K562 (cell line): Measurements from ENCODE around the gene SNX9. TPM values are rescaled to one million over a fixed set of nuclear protein-coding genes. Genes with fewer than 3 reads are reported as not detected.

ENCODE experiments used
- AFF1 ChIP-seq, 2 experiments: fragments of 450-650 bp; IDR thresholded peaks; 2 replicates each; pipeline ENCODE4 v1.6.1; 2018; ENCODE audit warnings: mild to moderate bottlenecking in 2 of 2, low read depth in 1 of 2; ENCODE audit not compliant: partially characterized antibody in 2 of 2
- E4F1 ChIP-seq: fragments of 250-450 bp; sonication (Bioruptor Pico); IDR thresholded peaks from 2 replicates; pipeline ENCODE4 v1.5.0; 2021; ENCODE audit warnings: mild to moderate bottlenecking, borderline replicate concordance
- ERF ChIP-seq: fragments of 450-650 bp; formaldehyde crosslinking; IDR thresholded peaks from 2 replicates; pipeline ENCODE4 v1.4.0; 2020; ENCODE audit warnings: mild to moderate bottlenecking, mixed read lengths
- GMEB1 ChIP-seq: fragments of 250-450 bp; sonication (Bioruptor Pico); IDR thresholded peaks from 2 replicates; pipeline ENCODE4 v1.4.0; 2020; ENCODE audit warnings: mild to moderate bottlenecking
- HNRNPL ChIP-seq: fragments of 200-400 bp; formaldehyde crosslinking; IDR thresholded peaks from 2 replicates; pipeline ENCODE4 v1.6.1; 2017; ENCODE audit warnings: low read depth, mild to moderate bottlenecking, low read length
- MED1 ChIP-seq: sonication (generic); formaldehyde crosslinking; IDR thresholded peaks from 2 replicates; pipeline ENCODE4 v1.8.1; 2023; ENCODE audit warnings: missing genetic modification reagents, borderline replicate concordance
- NCOA4 ChIP-seq: fragments of 450-650 bp; IDR thresholded peaks from 2 replicates; pipeline ENCODE4 v1.6.1; 2018; ENCODE audit warnings: mild to moderate bottlenecking; ENCODE audit not compliant: partially characterized antibody
- NELFE ChIP-seq: IDR thresholded peaks from 2 replicates; pipeline ENCODE4 v1.6.1; 2011; ENCODE audit warnings: mild to moderate bottlenecking; ENCODE audit not compliant: insufficient read depth, insufficient read length
- NFYB ChIP-seq: IDR thresholded peaks from 2 replicates; pipeline ENCODE4 v1.6.1; 2011; ENCODE audit warnings: mild to moderate bottlenecking, moderate library complexity; ENCODE audit not compliant: insufficient read length; ENCODE audit errors: extremely low read depth
- SMARCA5 ChIP-seq: fragments of 450-650 bp; IDR thresholded peaks from 2 replicates; pipeline ENCODE4 v1.6.1; 2016
- SRSF1 ChIP-seq: fragments of 200-400 bp; formaldehyde crosslinking; IDR thresholded peaks from 2 replicates; pipeline ENCODE4 v1.6.1; 2017; ENCODE audit warnings: mild to moderate bottlenecking, low read depth, low read length, moderate library complexity
- TAL1 ChIP-seq: fragments of 450-650 bp; IDR thresholded peaks from 2 replicates; pipeline ENCODE4 v1.6.1; 2016; ENCODE audit warnings: mild to moderate bottlenecking
- TCFL5 ChIP-seq: fragments of 250-450 bp; sonication (Bioruptor Pico); conservative IDR thresholded peaks from 2 replicates; pipeline ENCODE4 v1.6.1; 2021; ENCODE audit warnings: mild to moderate bottlenecking, moderate library complexity, matching md5 sums
- ZNF174 ChIP-seq: fragments of 250-450 bp; sonication (Bioruptor Pico); IDR thresholded peaks from 2 replicates; pipeline ENCODE4 v1.4.0; 2020; ENCODE audit warnings: mild to moderate bottlenecking
- ZNF785 ChIP-seq: fragments of 250-450 bp; sonication (Bioruptor Pico); IDR thresholded peaks from 2 replicates; pipeline ENCODE4 v1.4.0; 2020; ENCODE audit warnings: mild to moderate bottlenecking
- polyA plus RNA-seq, 8 experiments: library from polyadenylated mRNA; depleted of rRNA in 4 of 8; stranded (reverse) in 5 of 8; unstranded in 3 of 8; fragments of >200 nt; fragmentation: Nextera tagmentation in 2 of 8; fragmentation: Illumina TruSeq in 1 of 8; extraction: Ambion mirVana in 2 of 8; extraction: Trizol in 1 of 8; gene quantifications; 2 replicates each; pipeline versions ENCODE4 v1.2.1 to v1.2.3, GENCODE V29; 2011 to 2014; ENCODE audit warnings: inconsistent platforms in 1 of 8, missing spikeins in 1 of 8
- total RNA-seq, 7 experiments: library from RNA; depleted of rRNA in 6 of 7; stranded (reverse); fragments of >200 nt in 6 of 7; fragmentation: Illumina TruSeq in 2 of 7; extraction: Trizol in 2 of 7; gene quantifications; 2 replicates each; pipeline versions ENCODE4 v1.2.1 to v1.2.3, GENCODE V29; 2011 to 2021; ENCODE audit warnings: low replicate concordance in 1 of 7

The SNX9 gene
- total and polyA plus RNA-seq, 9 of the 15 experiments (the other 6 are each of a cell fraction or from before 2014, with no cell fraction given): 6.0 to 81.7 (median 57.1) TPM

- TF ChIP-seq TAL1 (peak; percentile 20; the same call in 1 of the 2 replicates), ERF (no peak), NCOA4 (no peak), AFF1 (IDR thresholded peaks at IDR 0.05; ENCODE audit: low read depth in 1 of 2, partially characterized antibody in 2 of 2) (peak in 1 of 2 experiments; percentile 68), TCFL5 (CRISPR knock-in tag) (no peak), E4F1 (CRISPR knock-in tag) (no peak), HNRNPL (peak; percentile 76; the same call in 1 of the 2 replicates), NFYB (no peak), NELFE (no peak), ZNF785 (CRISPR knock-in tag) (no peak), GMEB1 (CRISPR knock-in tag) (no peak), SRSF1 (no peak), SMARCA5 (0 out of 2 replicates have a peak, but pooled peaks have one; percentile 22), MED1 (CRISPR knock-in tag) (no peak; the same call in 1 of the 2 replicates), ZNF174 (no peak)
These were observed 703 bp downstream of the SNX9 start (continued) for GRCh38 chr6:157823528-157824370.
